Central memory CD8-positive, alpha-beta T cell (primary cell): ENCODE results near the gene ATP11A.

Experiments
- ATAC-seq: fragments of 150-1000 bp; cut with Tn5 transposase; replicated peaks from 2 replicates; pipeline ENCODE4 v1.10.0; 2022; ENCODE audit warnings: mild to moderate bottlenecking, moderate FRiP score, moderate number of reproducible peaks; ENCODE audit not compliant: poor library complexity, severe bottlenecking; ENCODE audit errors: extremely low read depth
- DNase-seq, 2 donors: peaks; one replicate each; pipeline ENCODE4 v3.0.0; 2021; ENCODE audit warnings: low spot score in 2 of 2
- H3K27ac Mint-ChIP-seq: one replicate; pipeline ENCODE4 v1.8.0; 2022; ENCODE audit warnings: low read depth, mild to moderate bottlenecking, moderate library complexity, mixed read lengths
- H3K27me3 Mint-ChIP-seq: one replicate; pipeline ENCODE4 v1.8.0; 2022; ENCODE audit warnings: mixed read lengths
- H3K36me3 Mint-ChIP-seq: one replicate; pipeline ENCODE4 v1.8.0; 2022; ENCODE audit warnings: mild to moderate bottlenecking, moderate library complexity, mixed read lengths; ENCODE audit not compliant: insufficient read depth
- H3K4me1 Mint-ChIP-seq: one replicate; pipeline ENCODE4 v1.8.0; 2022; ENCODE audit warnings: mixed read lengths
- H3K4me3 Mint-ChIP-seq: one replicate; pipeline ENCODE4 v1.8.0; 2022; ENCODE audit warnings: mild to moderate bottlenecking, moderate library complexity, mixed read lengths
- H3K9me3 Mint-ChIP-seq: one replicate; pipeline ENCODE4 v1.8.0; 2022; ENCODE audit warnings: mixed read lengths

Gene ATP11A

GRCh38 chr13:112898621-112899280, 208.9 kb downstream of the ATP11A start:
- H3K4me1 Mint-ChIP-seq: no peaks in the 10 kb centered on the region
- DNase-seq (no peak), ATAC-seq (no peak)
- H3K27ac Mint-ChIP-seq: no peak overlapping the region
- no peaks in the 10 kb centered on the region for H3K9me3 Mint-ChIP-seq
- H3K27me3 Mint-ChIP-seq: peaks cover 52% of the 10 kb centered on the region
- H3K4me3 Mint-ChIP-seq: no peak overlapping the region
- no peaks in the 10 kb centered on the region for H3K36me3 Mint-ChIP-seq

GRCh38 chr13:112899281-112900225, 209.7 kb downstream of the ATP11A start:
- no peaks in the 10 kb centered on the region for H3K36me3 Mint-ChIP-seq
- H3K27me3 Mint-ChIP-seq: peaks cover 52% of the 10 kb centered on the region
- H3K27ac Mint-ChIP-seq: no peak overlapping the region
- H3K9me3 Mint-ChIP-seq: no peaks in the 10 kb centered on the region
- no peaks in the 10 kb centered on the region for H3K4me1 Mint-ChIP-seq
- no peak for ATAC-seq
- H3K4me3 Mint-ChIP-seq: no peak overlapping the region
- DNase-seq: no peak

GRCh38 chr13:112900226-112900600, 210.4 kb downstream of the ATP11A start:
- Mint-ChIP-seq H3K27ac (no peak overlapping the region), H3K4me3 (no peak overlapping the region), H3K36me3 (no peaks in the 10 kb centered on the region), H3K9me3 (no peaks in the 10 kb centered on the region), H3K27me3 (peaks cover 52% of the 10 kb centered on the region), H3K4me1 (no peaks in the 10 kb centered on the region)
- DNase-seq: no peak
- no peak for ATAC-seq

- no peaks in the 10 kb centered on the region for H3K36me3 Mint-ChIP-seq
- ATAC-seq (no peak), DNase-seq (no peak)
- H3K9me3 Mint-ChIP-seq: no peaks in the 10 kb centered on the region
- H3K4me1 Mint-ChIP-seq: no peaks in the 10 kb centered on the region
- no peak overlapping the region for H3K4me3 Mint-ChIP-seq
- no peak overlapping the region for H3K27ac Mint-ChIP-seq
- H3K27me3 Mint-ChIP-seq: peaks cover 51% of the 10 kb centered on the region
Measured at GRCh38 chr13:112900691-112901091, 210.9 kb downstream of the ATP11A start.

GRCh38 chr13:112902101-112902651, 212.3 kb downstream of the ATP11A start:
- DNase-seq (no peak), ATAC-seq (no peak)
- H3K36me3 Mint-ChIP-seq: no peaks in the 10 kb centered on the region
- no peak overlapping the region for H3K27ac Mint-ChIP-seq
- H3K27me3 Mint-ChIP-seq: peaks cover 47% of the 10 kb centered on the region
- no peaks in the 10 kb centered on the region for H3K4me1 Mint-ChIP-seq
- H3K4me3 Mint-ChIP-seq: no peak overlapping the region
- H3K9me3 Mint-ChIP-seq: no peaks in the 10 kb centered on the region

- Mint-ChIP-seq H3K27me3 (peaks cover 46% of the 10 kb centered on the region), H3K36me3 (no peaks in the 10 kb centered on the region), H3K27ac (no peak overlapping the region), H3K4me1 (no peaks in the 10 kb centered on the region), H3K4me3 (no peak overlapping the region), H3K9me3 (no peaks in the 10 kb centered on the region)
- ATAC-seq: no peak
- no peak for DNase-seq
Measured at GRCh38 chr13:112902669-112903068, 212.8 kb downstream of the ATP11A start.

- no peak overlapping the region for H3K4me3 Mint-ChIP-seq
- peaks cover 44% of the 10 kb centered on the region for H3K27me3 Mint-ChIP-seq
- ATAC-seq (no peak), DNase-seq (no peak)
- H3K27ac Mint-ChIP-seq: no peak overlapping the region
- no peaks in the 10 kb centered on the region for H3K36me3 Mint-ChIP-seq
- H3K4me1 Mint-ChIP-seq: no peaks in the 10 kb centered on the region
- H3K9me3 Mint-ChIP-seq: no peaks in the 10 kb centered on the region
Measured at GRCh38 chr13:112903071-112903577, 213.3 kb downstream of the ATP11A start.

GRCh38 chr13:112903606-112904195, 213.9 kb downstream of the ATP11A start:
- ATAC-seq (no peak), DNase-seq (no peak)
- Mint-ChIP-seq H3K4me3 (no peak overlapping the region), H3K27ac (no peak overlapping the region), H3K36me3 (no peaks in the 10 kb centered on the region), H3K4me1 (no peaks in the 10 kb centered on the region), H3K27me3 (peaks cover 38% of the 10 kb centered on the region), H3K9me3 (no peaks in the 10 kb centered on the region)

GRCh38 chr13:112904436-112904960, 214.7 kb downstream of the ATP11A start:
- Mint-ChIP-seq H3K27ac (no peak overlapping the region), H3K27me3 (peaks cover 31% of the 10 kb centered on the region), H3K4me1 (no peaks in the 10 kb centered on the region), H3K36me3 (no peaks in the 10 kb centered on the region), H3K4me3 (no peak overlapping the region), H3K9me3 (no peaks in the 10 kb centered on the region)
- no peak for DNase-seq
- ATAC-seq: no peak

GRCh38 chr13:112905086-112905485, 215.2 kb downstream of the ATP11A start:
- DNase-seq (no peak), ATAC-seq (no peak)
- Mint-ChIP-seq H3K9me3 (no peaks in the 10 kb centered on the region), H3K27me3 (peaks cover 25% of the 10 kb centered on the region), H3K4me1 (no peaks in the 10 kb centered on the region), H3K27ac (no peak overlapping the region), H3K36me3 (no peaks in the 10 kb centered on the region), H3K4me3 (no peak overlapping the region)

- H3K4me3 Mint-ChIP-seq: no peak overlapping the region
- DNase-seq (no peak), ATAC-seq (no peak)
- H3K36me3 Mint-ChIP-seq: no peaks in the 10 kb centered on the region
- H3K27me3 Mint-ChIP-seq: peaks cover 20% of the 10 kb centered on the region
- H3K4me1 Mint-ChIP-seq: no peaks in the 10 kb centered on the region
- no peaks in the 10 kb centered on the region for H3K9me3 Mint-ChIP-seq
- no peak overlapping the region for H3K27ac Mint-ChIP-seq
Measured at GRCh38 chr13:112905619-112905989, 215.8 kb downstream of the ATP11A start.

GRCh38 chr13:112905990-112906641, 216.3 kb downstream of the ATP11A start:
- no peak for DNase-seq
- Mint-ChIP-seq H3K4me3 (no peak overlapping the region), H3K9me3 (no peaks in the 10 kb centered on the region), H3K27me3 (peaks cover 15% of the 10 kb centered on the region), H3K36me3 (no peaks in the 10 kb centered on the region), H3K27ac (no peak overlapping the region), H3K4me1 (no peaks in the 10 kb centered on the region)
- ATAC-seq: no peak
